ENCODE results near the gene FIGNL2.

Gene FIGNL2

DNA sequence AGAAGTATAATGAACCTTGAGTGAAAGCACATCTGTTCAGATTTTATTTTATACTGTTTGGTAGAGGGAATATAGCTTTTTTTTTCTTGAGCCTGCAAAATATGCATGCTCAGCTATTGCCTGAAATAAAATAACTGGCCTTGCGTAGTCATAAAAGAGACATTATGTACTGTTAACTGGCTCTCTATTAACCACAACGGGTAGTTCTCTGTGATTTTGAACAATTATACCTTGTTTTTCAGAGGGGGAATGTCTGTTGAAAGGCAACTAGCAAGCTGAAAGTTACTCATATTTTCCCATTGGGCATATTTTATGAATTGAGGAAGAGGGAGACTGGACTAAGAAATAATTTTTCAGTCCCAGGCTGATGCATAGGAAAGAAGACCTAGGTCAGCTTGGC lies 62.6 kb downstream of the FIGNL2 start:
- DNase-seq (ENCODE audit: extremely low read depth, insufficient read length) = no peak
- TF ChIP-seq, protein P1, sequence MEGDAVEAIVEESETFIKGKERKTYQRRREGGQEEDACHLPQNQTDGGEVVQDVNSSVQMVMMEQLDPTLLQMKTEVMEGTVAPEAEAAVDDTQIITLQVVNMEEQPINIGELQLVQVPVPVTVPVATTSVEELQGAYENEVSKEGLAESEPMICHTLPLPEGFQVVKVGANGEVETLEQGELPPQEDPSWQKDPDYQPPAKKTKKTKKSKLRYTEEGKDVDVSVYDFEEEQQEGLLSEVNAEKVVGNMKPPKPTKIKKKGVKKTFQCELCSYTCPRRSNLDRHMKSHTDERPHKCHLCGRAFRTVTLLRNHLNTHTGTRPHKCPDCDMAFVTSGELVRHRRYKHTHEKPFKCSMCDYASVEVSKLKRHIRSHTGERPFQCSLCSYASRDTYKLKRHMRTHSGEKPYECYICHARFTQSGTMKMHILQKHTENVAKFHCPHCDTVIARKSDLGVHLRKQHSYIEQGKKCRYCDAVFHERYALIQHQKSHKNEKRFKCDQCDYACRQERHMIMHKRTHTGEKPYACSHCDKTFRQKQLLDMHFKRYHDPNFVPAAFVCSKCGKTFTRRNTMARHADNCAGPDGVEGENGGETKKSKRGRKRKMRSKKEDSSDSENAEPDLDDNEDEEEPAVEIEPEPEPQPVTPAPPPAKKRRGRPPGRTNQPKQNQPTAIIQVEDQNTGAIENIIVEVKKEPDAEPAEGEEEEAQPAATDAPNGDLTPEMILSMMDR (IDR thresholded peaks at IDR 0.05; ENCODE audit: insufficient read depth, low read length, poor library complexity, severe bottlenecking) = no peak
- Histone ChIP-seq H3K36me3 (ENCODE audit: control insufficient read depth, insufficient read depth, low read length) (no peaks in the 10 kb centered on the region), H3K4me3 (replicated peaks; ENCODE audit: low read depth, low read length) (no peak overlapping the region), H3K27me3 (replicated peaks; ENCODE audit: control insufficient read depth, insufficient read depth, low read length) (no peaks in the 10 kb centered on the region)

DNA sequence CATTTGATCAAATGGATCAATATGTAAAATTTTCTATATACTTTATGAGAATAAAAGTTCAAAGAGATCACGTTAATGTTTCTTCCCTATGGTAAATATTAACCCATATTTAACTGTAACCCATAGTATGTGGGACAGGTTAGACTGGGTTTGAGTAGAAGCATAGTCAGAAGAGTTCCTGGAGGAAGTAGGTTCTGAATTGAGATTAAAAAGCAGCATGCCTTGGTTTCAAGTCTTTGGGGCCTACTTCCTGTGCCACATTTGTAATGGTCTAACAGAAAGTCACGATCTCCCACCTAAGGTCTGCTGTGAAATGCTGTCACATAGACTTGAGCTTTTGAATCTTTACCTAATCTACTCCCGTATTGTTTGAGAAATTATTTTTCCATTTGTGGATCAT lies 63.8 kb downstream of the FIGNL2 start:
- H3K4me3 ChIP-seq (replicated peaks; ENCODE audit: low read depth, low read length) = no peak overlapping the region
- H3K36me3 ChIP-seq (ENCODE audit: control insufficient read depth, insufficient read depth, low read length) = no peaks in the 10 kb centered on the region
- TF ChIP-seq, protein P1 (IDR thresholded peaks at IDR 0.05; ENCODE audit: insufficient read depth, low read length, poor library complexity, severe bottlenecking) = no peak
- no peak for DNase-seq (ENCODE audit: extremely low read depth, insufficient read length)
- no peaks in the 10 kb centered on the region; the same call in 1 of the 2 replicates for H3K27me3 ChIP-seq (replicated peaks; ENCODE audit: control insufficient read depth, insufficient read depth, low read length)

DNA sequence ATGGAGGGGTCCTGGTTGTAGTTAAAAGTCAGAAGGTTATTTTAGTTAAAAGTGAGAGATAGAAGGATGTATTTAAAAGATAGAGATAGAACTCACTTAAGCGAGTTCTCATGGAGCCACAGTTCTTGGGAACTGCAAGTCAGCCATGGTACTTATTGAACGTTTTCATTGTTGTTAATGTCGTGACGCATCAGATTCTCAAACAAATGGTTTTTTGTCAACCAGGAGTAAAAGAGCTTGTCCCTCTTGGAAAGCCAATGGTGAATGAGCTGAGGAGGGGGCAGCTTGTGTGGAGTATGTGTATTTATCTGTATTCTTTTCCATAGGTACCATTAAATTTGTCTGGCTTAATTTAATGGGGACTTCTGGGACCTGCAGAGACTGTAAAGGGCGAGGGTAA lies 68.6 kb downstream of the FIGNL2 start:
- TF ChIP-seq, protein P1 (IDR thresholded peaks at IDR 0.05; ENCODE audit: insufficient read depth, low read length, poor library complexity, severe bottlenecking) = no peak
- Histone ChIP-seq H3K4me3 (replicated peaks; ENCODE audit: low read depth, low read length) (no peak overlapping the region), H3K36me3 (ENCODE audit: control insufficient read depth, insufficient read depth, low read length) (no peaks in the 10 kb centered on the region), H3K27me3 (replicated peaks; ENCODE audit: control insufficient read depth, insufficient read depth, low read length) (no peaks in the 10 kb centered on the region; the same call in 1 of the 2 replicates)
- DNase-seq (ENCODE audit: extremely low read depth, insufficient read length) = no peak

- TF ChIP-seq, protein P1 (IDR thresholded peaks at IDR 0.05; ENCODE audit: insufficient read depth, low read length, poor library complexity, severe bottlenecking) = no peak
- Histone ChIP-seq H3K4me3 (replicated peaks; ENCODE audit: low read depth, low read length) (no peak overlapping the region), H3K27me3 (replicated peaks; ENCODE audit: control insufficient read depth, insufficient read depth, low read length) (no peaks in the 10 kb centered on the region; the same call in 1 of the 2 replicates), H3K36me3 (ENCODE audit: control insufficient read depth, insufficient read depth, low read length) (no peaks in the 10 kb centered on the region)
- DNase-seq (ENCODE audit: extremely low read depth, insufficient read length) = no peak
Observed at GRCh38 chr12:51777973-51778372, 70.5 kb downstream of the FIGNL2 start.

GRCh38 chr12:51777457-51777856 lies 71.1 kb downstream of the FIGNL2 start:
- TF ChIP-seq, protein P1 (IDR thresholded peaks at IDR 0.05; ENCODE audit: insufficient read depth, low read length, poor library complexity, severe bottlenecking) = no peak
- no peak for DNase-seq (ENCODE audit: extremely low read depth, insufficient read length)
- H3K27me3 ChIP-seq (replicated peaks; ENCODE audit: control insufficient read depth, insufficient read depth, low read length) = no peaks in the 10 kb centered on the region; the same call in 1 of the 2 replicates
- H3K36me3 ChIP-seq (ENCODE audit: control insufficient read depth, insufficient read depth, low read length) = no peaks in the 10 kb centered on the region
- no peak overlapping the region for H3K4me3 ChIP-seq (replicated peaks; ENCODE audit: low read depth, low read length)

- Histone ChIP-seq H3K4me3 (replicated peaks; ENCODE audit: low read depth, low read length) (no peak overlapping the region), H3K27me3 (replicated peaks; ENCODE audit: control insufficient read depth, insufficient read depth, low read length) (no peaks in the 10 kb centered on the region), H3K36me3 (ENCODE audit: control insufficient read depth, insufficient read depth, low read length) (no peaks in the 10 kb centered on the region)
- TF ChIP-seq, protein P1 (IDR thresholded peaks at IDR 0.05; ENCODE audit: insufficient read depth, low read length, poor library complexity, severe bottlenecking) = no peak
- no peak for DNase-seq (ENCODE audit: extremely low read depth, insufficient read length)
Observed at GRCh38 chr12:51774933-51775332, 73.6 kb downstream of the FIGNL2 start.

Measured in GM06990 (cell line).